PC-9 (cell line): ENCODE measurements around the gene E2F6.

Experiments
- CTCF ChIP-seq: fragments of 200-600 bp; sonication (generic); conservative IDR thresholded peaks from 2 replicates; pipeline ENCODE4 v1.6.1; 2017; ENCODE audit warnings: mixed run types, antibody characterized with exemption, mild to moderate bottlenecking, moderate library complexity
- EZH2 ChIP-seq: fragments of 200-600 bp; sonication (generic); IDR thresholded peaks from 2 replicates; pipeline ENCODE4 v1.8.0; 2017; ENCODE audit warnings: antibody characterized with exemption, low read depth

GRCh38 chr2:11499081-11499743, 33.3 kb upstream of the E2F6 start:
- TF ChIP-seq CTCF (no peak), EZH2 (no peak)
